NCI-H345 (cell line): ENCODE results near the gene VPS50.

Experiments used
- DNase-seq: peaks from one replicate; lab custom pipeline; 2025; lab: John Stamatoyannopoulos, UW

VPS50 gene

GRCh38 chr7:93409324-93409723 is 177.2 kb downstream of the VPS50 start:
- DNase-seq, result no peak
